ENCODE data around the gene GALNT18.

The GALNT18 gene

GRCh38 chr11:11446564-11446963 is 175.2 kb downstream of the GALNT18 start:
- no peaks in the 10 kb centered on the region for H3K4me1 ChIP-seq (ENCODE audit: control insufficient read depth, insufficient read depth, low read length)
- POLR2A ChIA-PET = interaction anchor here (1.2 kb wide), 1 partner anchor 638 kb away, joined by 3 read pairs; the partner anchor contains the start of gene EIF4G2
- no peak overlapping the region for H3K4me3 ChIP-seq (ENCODE audit: low read depth, low read length)
- H3K9me3 ChIP-seq (ENCODE audit: control insufficient read depth, insufficient read depth, low read depth, low read length) = no peaks in the 10 kb centered on the region
- H3K27ac ChIP-seq (ENCODE audit: extremely low read depth, low read depth, low read length) = no peak overlapping the region
- H3K36me3 ChIP-seq (ENCODE audit: control insufficient read depth in 2 of 2, insufficient read depth in 1 of 2, low read length in 2 of 2) = no peaks in the 10 kb centered on the region
- no peak for TF ChIP-seq ZBTB1 (tag by site-specific recombination; IDR thresholded peaks at IDR 0.05)
- TF ChIP-seq ZIC2 (tag by site-specific recombination; IDR thresholded peaks at IDR 0.05) = peak; percentile 40; the same call in 1 of the 2 replicates
- CTCF ChIA-PET = interaction anchor here (0.6 to 0.7 kb wide), 2 partner anchors 30 to 430 kb away, joined by 3 to 4 read pairs; no protein-coding TSS in a partner anchor

GRCh38 chr11:11445441-11446185 is 176.2 kb downstream of the GALNT18 start:
- Histone ChIP-seq H3K4me1 (ENCODE audit: control insufficient read depth, insufficient read depth, low read length) (no peaks in the 10 kb centered on the region), H3K27ac (ENCODE audit: extremely low read depth, low read depth, low read length) (no peak overlapping the region), H3K36me3 (ENCODE audit: control insufficient read depth in 2 of 2, insufficient read depth in 1 of 2, low read length in 2 of 2) (no peaks in the 10 kb centered on the region), H3K4me3 (ENCODE audit: low read depth, low read length) (no peak overlapping the region), H3K9me3 (ENCODE audit: control insufficient read depth, insufficient read depth, low read depth, low read length) (no peaks in the 10 kb centered on the region)
- CTCF ChIA-PET = interaction anchor here (0.6 to 0.7 kb wide), 2 partner anchors 29 to 653 kb away, joined by 3 read pairs; no protein-coding TSS in a partner anchor
- no peak for TF ChIP-seq GLIS1 (tag by site-specific recombination; IDR thresholded peaks at IDR 0.05)
- TF ChIP-seq AEBP2 (tag by site-specific recombination; IDR thresholded peaks at IDR 0.05; ENCODE audit: borderline replicate concordance) = no peak
- TF ChIP-seq ZNF692 (tag by site-specific recombination; IDR thresholded peaks at IDR 0.05) = no peak
- no peak for TF ChIP-seq ZNF48 (tag by site-specific recombination; IDR thresholded peaks at IDR 0.05)
- TF ChIP-seq ZBTB6 (tag by site-specific recombination; IDR thresholded peaks at IDR 0.05) = no peak
- TF ChIP-seq REPIN1 (tag by site-specific recombination; IDR thresholded peaks at IDR 0.05; ENCODE audit: low read depth) = no peak
- no peak for TF ChIP-seq ZNF266 (tag by site-specific recombination; IDR thresholded peaks at IDR 0.05; ENCODE audit: low read depth)
- TF ChIP-seq ZNF214 (tag by site-specific recombination; IDR thresholded peaks at IDR 0.05; ENCODE audit: borderline replicate concordance) = no peak
- peak; percentile 79; the same call in 1 of the 2 replicates for TF ChIP-seq EGR2 (tag by site-specific recombination; IDR thresholded peaks at IDR 0.05; ENCODE audit: low read depth)
- no peak for TF ChIP-seq ZNF341 (tag by site-specific recombination; IDR thresholded peaks at IDR 0.05; ENCODE audit: low read depth)
- peak; percentile 81 for TF ChIP-seq ZFHX2 (tag by site-specific recombination; conservative IDR thresholded peaks at IDR 0.05)
- POLR2A ChIA-PET = interaction anchor here (1.2 kb wide), 1 partner anchor 637 kb away, joined by 3 read pairs; the partner anchor contains the start of gene EIF4G2

- TF ChIP-seq ZIC2 (tag by site-specific recombination; IDR thresholded peaks at IDR 0.05) (peak; percentile 53), ZNF768 (tag by site-specific recombination; IDR thresholded peaks at IDR 0.05) (0 out of 2 replicates have a peak, but pooled peaks have one; percentile 42), TRIM28 (IDR thresholded peaks at IDR 0.05; ENCODE audit: borderline replicate concordance, low read length) (peak; percentile 67; the same call in 1 of the 2 replicates), ZNF138 (tag by site-specific recombination; IDR thresholded peaks at IDR 0.05; ENCODE audit: borderline replicate concordance) (no peak), KLF9 (tag by site-specific recombination; IDR thresholded peaks at IDR 0.05; ENCODE audit: low read depth) (0 out of 2 replicates have a peak, but pooled peaks have one; percentile 18)
- Histone ChIP-seq H3K27ac (ENCODE audit: extremely low read depth, low read depth, low read length) (peak overlapping the region; percentile 27), H3K4me1 (ENCODE audit: control insufficient read depth, insufficient read depth, low read length) (no peaks in the 10 kb centered on the region), H3K9me3 (ENCODE audit: control insufficient read depth, insufficient read depth, low read depth, low read length) (no peaks in the 10 kb centered on the region), H3K4me3 (ENCODE audit: low read depth, low read length) (no peak overlapping the region), H3K36me3 (ENCODE audit: control insufficient read depth in 2 of 2, insufficient read depth in 1 of 2, low read length in 2 of 2) (no peaks in the 10 kb centered on the region)
- ChIA-PET CTCF (interaction anchor here (0.6 kb wide), 1 partner anchor 1818 kb away, joined by 3 read pairs; no protein-coding TSS in a partner anchor), POLR2A (interaction anchor here (0.9 kb wide), 1 partner anchor 176 kb away, joined by 3 read pairs; no protein-coding TSS in a partner anchor)
Measured at GRCh38 chr11:11444804-11445131, 177.0 kb downstream of the GALNT18 start.
